Measurements from ENCODE around the gene SAMD8.

GRCh38 chr10:75105576-75106197, 5.8 kb upstream of the SAMD8 start:
- TF ChIP-seq CTCF (IDR thresholded peaks at IDR 0.05) (no peak), POLR2A (IDR thresholded peaks at IDR 0.05) (no peak), POLR2AphosphoS5 (IDR thresholded peaks at IDR 0.05) (no peak)

Data from sigmoid colon (tissue), 4 donors.